Measurements from ENCODE around the gene BGLAP. TPM values are rescaled to one million over a fixed set of nuclear protein-coding genes. Genes with fewer than 3 reads are reported as not detected.

Gene BGLAP
- total RNA-seq: 1 to 10 TPM in 2 of 4 donors, not detected in 2; 1.1 to 2.1 TPM

DNA sequence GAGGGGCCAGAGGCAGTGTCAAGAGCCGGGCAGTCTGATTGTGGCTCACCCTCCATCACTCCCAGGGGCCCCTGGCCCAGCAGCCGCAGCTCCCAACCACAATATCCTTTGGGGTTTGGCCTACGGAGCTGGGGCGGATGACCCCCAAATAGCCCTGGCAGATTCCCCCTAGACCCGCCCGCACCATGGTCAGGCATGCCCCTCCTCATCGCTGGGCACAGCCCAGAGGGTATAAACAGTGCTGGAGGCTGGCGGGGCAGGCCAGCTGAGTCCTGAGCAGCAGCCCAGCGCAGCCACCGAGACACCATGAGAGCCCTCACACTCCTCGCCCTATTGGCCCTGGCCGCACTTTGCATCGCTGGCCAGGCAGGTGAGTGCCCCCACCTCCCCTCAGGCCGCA lies at the start of gene BGLAP:
BGLAP (plus strand) TSS at position 259 of the 400 bp plus-strand sequence; CDS start at position 307, 48 bp downstream.
- TF ChIP-seq POLR2A (IDR thresholded peaks at IDR 0.05): no peak
- TF ChIP-seq, protein P1, sequence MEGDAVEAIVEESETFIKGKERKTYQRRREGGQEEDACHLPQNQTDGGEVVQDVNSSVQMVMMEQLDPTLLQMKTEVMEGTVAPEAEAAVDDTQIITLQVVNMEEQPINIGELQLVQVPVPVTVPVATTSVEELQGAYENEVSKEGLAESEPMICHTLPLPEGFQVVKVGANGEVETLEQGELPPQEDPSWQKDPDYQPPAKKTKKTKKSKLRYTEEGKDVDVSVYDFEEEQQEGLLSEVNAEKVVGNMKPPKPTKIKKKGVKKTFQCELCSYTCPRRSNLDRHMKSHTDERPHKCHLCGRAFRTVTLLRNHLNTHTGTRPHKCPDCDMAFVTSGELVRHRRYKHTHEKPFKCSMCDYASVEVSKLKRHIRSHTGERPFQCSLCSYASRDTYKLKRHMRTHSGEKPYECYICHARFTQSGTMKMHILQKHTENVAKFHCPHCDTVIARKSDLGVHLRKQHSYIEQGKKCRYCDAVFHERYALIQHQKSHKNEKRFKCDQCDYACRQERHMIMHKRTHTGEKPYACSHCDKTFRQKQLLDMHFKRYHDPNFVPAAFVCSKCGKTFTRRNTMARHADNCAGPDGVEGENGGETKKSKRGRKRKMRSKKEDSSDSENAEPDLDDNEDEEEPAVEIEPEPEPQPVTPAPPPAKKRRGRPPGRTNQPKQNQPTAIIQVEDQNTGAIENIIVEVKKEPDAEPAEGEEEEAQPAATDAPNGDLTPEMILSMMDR (IDR thresholded peaks at IDR 0.05): no peak
- H3K27me3 ChIP-seq: no peaks in the 10 kb centered on the region
- no peak within 1 kb of the TSS for H3K4me3 ChIP-seq
- peaks cover 0 to 36% (median 0%) of the 10 kb centered on the region in 3 donors for H3K36me3 ChIP-seq
- peaks cover 0 to 18% (median 11%) of the 10 kb centered on the region in 4 donors for H3K4me1 ChIP-seq
- DNase-seq: no peak
- H3K27ac ChIP-seq: no peak within 1 kb of the TSS
- H3K9me3 ChIP-seq: no peaks in the 10 kb centered on the region

DNA sequence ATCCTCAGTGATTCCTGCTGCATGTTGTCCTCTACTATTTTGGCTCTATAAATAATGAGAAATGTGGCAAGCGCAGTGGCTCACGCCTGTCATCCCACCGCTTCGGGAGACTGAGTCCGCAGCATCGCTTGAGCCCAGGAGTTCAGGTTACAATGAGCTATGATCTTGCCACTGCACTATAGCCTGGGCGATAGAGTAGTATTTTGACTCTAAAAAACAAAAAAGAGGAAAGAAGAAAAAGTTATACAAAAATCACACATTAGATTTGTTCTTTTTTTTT lies 48.8 kb upstream of the BGLAP start:
- no peak for DNase-seq
- no peaks in the 10 kb centered on the region for H3K27me3 ChIP-seq
- peak overlapping the region; percentile 74 to 98 (median 76) for H3K4me3 ChIP-seq
- TF ChIP-seq, protein P1 (IDR thresholded peaks at IDR 0.05): no peak
- TF ChIP-seq POLR2A (IDR thresholded peaks at IDR 0.05): no peak
- peaks cover 0 to 31% (median 5%) of the 10 kb centered on the region in 4 donors for H3K4me1 ChIP-seq
- no peaks in the 10 kb centered on the region for H3K9me3 ChIP-seq
- H3K36me3 ChIP-seq: no peaks in the 10 kb centered on the region
- H3K27ac ChIP-seq: peak overlapping the region; percentile 74 to 83 (median 78)

DNA sequence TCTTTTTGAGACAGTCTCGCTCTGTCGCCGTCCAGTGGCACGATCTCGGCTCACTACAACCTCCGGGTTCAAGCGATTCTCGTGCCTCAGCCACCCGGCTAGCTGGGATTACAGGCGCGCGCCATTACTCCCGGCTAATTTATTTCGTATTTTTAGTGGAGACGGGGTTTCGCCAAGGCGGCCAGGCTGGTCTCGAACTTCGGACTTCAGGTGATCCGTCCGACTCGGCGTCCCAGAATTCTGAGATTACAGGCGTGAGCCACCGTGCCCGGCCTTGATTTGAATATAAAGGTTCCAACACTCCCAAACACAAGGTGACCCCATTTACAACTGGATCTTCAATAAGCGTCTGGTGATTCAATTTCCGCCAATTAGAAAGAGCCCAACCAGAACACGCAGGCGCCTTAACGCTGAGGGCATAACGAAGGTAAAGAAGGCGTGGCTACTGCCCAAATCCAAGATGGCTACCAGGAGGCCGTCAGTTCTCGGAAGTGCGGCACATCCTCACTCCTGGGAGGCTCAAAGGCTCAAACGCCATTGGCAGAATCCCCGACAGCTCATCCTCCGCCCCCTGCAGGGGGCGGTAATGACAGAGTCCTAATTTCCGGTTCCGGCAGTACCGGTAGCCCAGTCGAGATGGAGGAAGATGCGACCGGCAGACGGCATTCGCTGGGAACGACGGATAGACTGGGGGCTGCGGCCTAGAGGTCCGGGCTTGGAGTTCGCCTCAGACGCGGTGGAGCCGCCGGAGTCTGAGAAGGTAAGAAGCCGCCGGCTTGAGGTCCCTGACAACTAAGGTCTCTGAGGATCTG lies 48.3 kb upstream of the BGLAP start, which contains the start of gene SLC25A44:
SLC25A44 (plus strand) TSS at position 617 of the 812 bp plus-strand sequence. CDS start 5,744 bp downstream, outside the sequence.
- no peaks in the 10 kb centered on the region for H3K36me3 ChIP-seq
- peak within 1 kb of the TSS; percentile 74 to 83 (median 78) for H3K27ac ChIP-seq
- DNase-seq: peak; percentile 94 to 99 (median 97)
- H3K27me3 ChIP-seq: no peaks in the 10 kb centered on the region
- H3K9me3 ChIP-seq: no peaks in the 10 kb centered on the region
- TF ChIP-seq POLR2A (IDR thresholded peaks at IDR 0.05): peak; percentile 65 to 67
- TF ChIP-seq, protein P1 (IDR thresholded peaks at IDR 0.05): peak; percentile 57 to 78 (median 74)
- peaks cover 0 to 37% (median 5%) of the 10 kb centered on the region in 4 donors for H3K4me1 ChIP-seq
- peak within 1 kb of the TSS; percentile 74 to 98 (median 76) for H3K4me3 ChIP-seq

DNA sequence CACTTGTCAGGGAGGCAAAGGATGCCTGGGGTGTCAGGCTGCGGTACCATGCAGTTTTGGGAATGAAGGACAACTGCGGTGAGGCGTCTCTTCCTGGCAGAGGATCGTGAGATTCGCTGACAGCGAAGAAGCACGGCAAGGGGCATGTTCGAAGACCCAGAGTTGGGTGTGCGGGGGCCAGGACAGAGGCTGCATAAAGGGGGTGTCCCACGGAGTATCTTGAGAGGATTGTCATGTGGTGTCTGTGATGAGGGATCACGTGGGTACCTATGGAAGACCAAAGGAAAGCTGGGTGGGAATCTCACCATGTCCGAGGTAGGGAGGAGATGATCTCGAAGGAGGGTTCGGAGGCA lies 47.7 kb upstream of the BGLAP start:
- Histone ChIP-seq H3K4me1 (peaks cover 0 to 42% (median 6%) of the 10 kb centered on the region in 4 donors), H3K27me3 (no peaks in the 10 kb centered on the region), H3K4me3 (peak overlapping the region; percentile 74 to 98 (median 76)), H3K27ac (peak overlapping the region; percentile 63 to 83 (median 70)), H3K9me3 (no peaks in the 10 kb centered on the region), H3K36me3 (no peaks in the 10 kb centered on the region)
- no peak for DNase-seq
- TF ChIP-seq, protein P1 (IDR thresholded peaks at IDR 0.05): no peak
- TF ChIP-seq POLR2A (IDR thresholded peaks at IDR 0.05): no peak

DNA sequence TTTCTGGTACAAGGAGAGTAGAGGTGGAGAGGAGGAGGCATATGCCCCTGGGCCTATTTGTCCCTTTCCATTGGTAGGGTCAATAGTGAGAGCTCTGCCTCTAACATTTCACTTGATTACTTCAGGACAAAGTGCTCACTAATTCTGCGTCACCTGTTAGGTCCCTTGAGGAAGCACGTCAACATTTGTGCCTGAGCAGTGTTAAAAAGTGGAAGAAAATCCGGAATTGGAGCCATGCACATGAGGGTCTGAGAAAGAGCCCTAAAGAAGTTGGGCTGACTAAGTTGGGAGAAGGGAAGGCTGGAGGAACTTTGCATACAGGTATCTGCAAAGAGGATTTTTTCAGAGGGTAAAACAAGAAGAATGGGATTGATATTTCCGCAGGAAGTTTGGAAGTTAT lies 46.1 kb upstream of the BGLAP start:
- Histone ChIP-seq H3K27ac (no peak overlapping the region), H3K9me3 (no peaks in the 10 kb centered on the region), H3K27me3 (no peaks in the 10 kb centered on the region), H3K4me1 (peaks cover 0 to 45% (median 6%) of the 10 kb centered on the region in 4 donors), H3K36me3 (peaks cover 0 to 13% (median 0%) of the 10 kb centered on the region in 3 donors), H3K4me3 (no peak overlapping the region)
- DNase-seq: no peak
- TF ChIP-seq, protein P1 (IDR thresholded peaks at IDR 0.05): no peak
- no peak for TF ChIP-seq POLR2A (IDR thresholded peaks at IDR 0.05)

Data from Peyer's patch (tissue), 4 donors.